ENCODE measurements around the gene HOXD8.

The HOXD8 gene

GRCh38 chr2:176161825-176162626 lies 32.5 kb downstream of the HOXD8 start:
- DNase-seq: no peak

GRCh38 chr2:176162911-176163671 lies 33.6 kb downstream of the HOXD8 start:
- no peak for DNase-seq

GRCh38 chr2:176163672-176164056 lies 34.2 kb downstream of the HOXD8 start:
- DNase-seq: no peak

- DNase-seq: no peak
These were observed 34.7 kb downstream of the HOXD8 start for GRCh38 chr2:176164201-176164600.

- no peak for DNase-seq
These were observed 35.3 kb downstream of the HOXD8 start for GRCh38 chr2:176164611-176165369.

GRCh38 chr2:176165370-176166050 lies 36.0 kb downstream of the HOXD8 start:
- no peak for DNase-seq

GRCh38 chr2:176166272-176166671 lies 36.8 kb downstream of the HOXD8 start:
- DNase-seq: no peak

GRCh38 chr2:176167398-176167797 lies 37.9 kb downstream of the HOXD8 start:
- DNase-seq: no peak

- DNase-seq: no peak
These were observed 39.7 kb downstream of the HOXD8 start for GRCh38 chr2:176169181-176169580.

GRCh38 chr2:176169711-176170110 lies 40.2 kb downstream of the HOXD8 start:
- DNase-seq: no peak

- DNase-seq: no peak
These were observed 41.2 kb downstream of the HOXD8 start for GRCh38 chr2:176170602-176171305.

GRCh38 chr2:176171351-176172006 lies 42.0 kb downstream of the HOXD8 start:
- DNase-seq: no peak

GRCh38 chr2:176172007-176172894 lies 42.7 kb downstream of the HOXD8 start:
- DNase-seq: no peak

- DNase-seq: no peak
These were observed 43.5 kb downstream of the HOXD8 start for GRCh38 chr2:176172895-176173566.

GRCh38 chr2:176173567-176174381 lies 44.3 kb downstream of the HOXD8 start:
- DNase-seq: no peak

- DNase-seq: no peak
These were observed 44.9 kb downstream of the HOXD8 start for GRCh38 chr2:176174382-176174823.

GRCh38 chr2:176174824-176175708 lies 45.6 kb downstream of the HOXD8 start:
- DNase-seq: no peak

Measured in activated T-cell treated with anti-CD3 and anti-CD28 coated beads for 4 hours (primary cell).